GM19455 (cell line): ENCODE measurements around the gene CHAF1B.

Experiments used
- ATAC-seq: cut with Tn5 transposase; IDR thresholded peaks from one replicate; pipeline ENCODE4 v1.9.1; 2021; ENCODE audit not compliant: unreplicated experiment

The CHAF1B gene

GRCh38 chr21:36461277-36461917, 76.2 kb downstream of the CHAF1B start:
- ATAC-seq: no peak

GRCh38 chr21:36461918-36462486, 76.8 kb downstream of the CHAF1B start:
- no peak for ATAC-seq

- ATAC-seq: no peak
These were observed 78.0 kb downstream of the CHAF1B start for GRCh38 chr21:36463204-36463603.

- ATAC-seq: no peak
These were observed 78.8 kb downstream of the CHAF1B start for GRCh38 chr21:36463991-36464390.

GRCh38 chr21:36464590-36464989, 79.4 kb downstream of the CHAF1B start:
- no peak for ATAC-seq

GRCh38 chr21:36465478-36465877, 80.3 kb downstream of the CHAF1B start:
- ATAC-seq: no peak

GRCh38 chr21:36466061-36466511, 80.9 kb downstream of the CHAF1B start:
- ATAC-seq: no peak
